SKM-1 (cell line): Measurements from ENCODE around the gene ANKRD49.

Experiments used
- DNase-seq: peaks from one replicate; lab custom pipeline; 2025; ENCODE audit not compliant: unreplicated experiment; lab: John Stamatoyannopoulos, UW

The ANKRD49 gene

GRCh38 chr11:94493281-94494125, at the start of gene ANKRD49, which contains the start of gene MRE11:
TSS of gene ANKRD49 (plus strand) at chr11:94493984. CDS start at chr11:94496694, 2,710 bp downstream.
TSS of gene MRE11 (minus strand) at chr11:94493844. CDS start at chr11:94492801, 1,043 bp downstream.
- DNase-seq, result peak; percentile 97

GRCh38 chr11:94445641-94446040, 48.1 kb upstream of the ANKRD49 start:
- DNase-seq, result no peak

GRCh38 chr11:94447149-94447548, 46.6 kb upstream of the ANKRD49 start:
- DNase-seq, result no peak

GRCh38 chr11:94449029-94449428, 44.8 kb upstream of the ANKRD49 start:
- DNase-seq, result no peak

GRCh38 chr11:94449437-94449836, 44.3 kb upstream of the ANKRD49 start:
- DNase-seq, result no peak

GRCh38 chr11:94450048-94450447, 43.7 kb upstream of the ANKRD49 start:
- DNase-seq, result no peak

GRCh38 chr11:94452988-94453387, 40.8 kb upstream of the ANKRD49 start:
- DNase-seq, result no peak

GRCh38 chr11:94454301-94454700, 39.5 kb upstream of the ANKRD49 start:
- no peak for DNase-seq

- DNase-seq, result no peak
Observed at GRCh38 chr11:94455861-94456260, 37.9 kb upstream of the ANKRD49 start.

- no peak for DNase-seq
Observed at GRCh38 chr11:94457118-94458029, 36.4 kb upstream of the ANKRD49 start.

GRCh38 chr11:94459576-94459975, 34.2 kb upstream of the ANKRD49 start:
- no peak for DNase-seq

- no peak for DNase-seq
Observed at GRCh38 chr11:94469416-94469815, 24.4 kb upstream of the ANKRD49 start.

- DNase-seq, result peak; percentile 56
Observed at GRCh38 chr11:94472916-94473799, 20.6 kb upstream of the ANKRD49 start.

- DNase-seq, result no peak
Observed at GRCh38 chr11:94477624-94478023, 16.2 kb upstream of the ANKRD49 start.

- DNase-seq, result no peak
Observed at GRCh38 chr11:94481342-94481741, 12.4 kb upstream of the ANKRD49 start.

GRCh38 chr11:94486068-94486467, 7.7 kb upstream of the ANKRD49 start:
- no peak for DNase-seq

GRCh38 chr11:94494126-94494680, 419 bp downstream of the ANKRD49 start:
- no peak for DNase-seq

- DNase-seq, result no peak
Observed at GRCh38 chr11:94500181-94500580, 6.4 kb downstream of the ANKRD49 start.

- no peak for DNase-seq
Observed at GRCh38 chr11:94501522-94501921, 7.7 kb downstream of the ANKRD49 start.

GRCh38 chr11:94504689-94505293, 11.0 kb downstream of the ANKRD49 start:
- DNase-seq, result peak; percentile 34
